Posterior cingulate gyrus (tissue), 11 donors: ENCODE measurements around the gene CADM1.

ENCODE experiments used
- DNase-seq, 10 donors: peaks; one replicate each; pipeline versions ENCODE4 v3.0.0 to v3.0.0-alpha.2; 2020 to 2021; ENCODE audit warnings: mixed read lengths in 3 of 10
- intact Hi-C: fragments of 100-400 bp; cut with DNase I; formaldehyde crosslinking; loops from one replicate; pipeline ENCODE4 v1.15.1; 2023

Gene CADM1

GRCh38 chr11:115144914-115145313 lies 359.3 kb downstream of the CADM1 start:
- intact Hi-C loops = no loop called here
- no peak for DNase-seq

- DNase-seq = no peak
- intact Hi-C loops = no loop called here
These were observed 360.2 kb downstream of the CADM1 start for GRCh38 chr11:115144014-115144413.

GRCh38 chr11:115141231-115142114 lies 362.7 kb downstream of the CADM1 start:
- intact Hi-C loops = no loop called here

GRCh38 chr11:115135936-115136335 lies 368.3 kb downstream of the CADM1 start:
- DNase-seq = no peak

More at GRCh38 chr11:115141231-115142114, 362.7 kb downstream of the CADM1 start:
- DNase-seq = peak in 1 of 10 donors; percentile 33

GRCh38 chr11:115134926-115135325 lies 369.3 kb downstream of the CADM1 start:
- intact Hi-C loops = no loop called here

More at GRCh38 chr11:115135936-115136335, 368.3 kb downstream of the CADM1 start:
- intact Hi-C loops = no loop called here

GRCh38 chr11:115133475-115134209 lies 370.6 kb downstream of the CADM1 start:
- intact Hi-C loops = no loop called here
- no peak for DNase-seq

More at GRCh38 chr11:115134926-115135325, 369.3 kb downstream of the CADM1 start:
- no peak for DNase-seq

GRCh38 chr11:115132436-115133228 lies 371.6 kb downstream of the CADM1 start:
- intact Hi-C loops = no loop called here
- DNase-seq = no peak

DNA sequence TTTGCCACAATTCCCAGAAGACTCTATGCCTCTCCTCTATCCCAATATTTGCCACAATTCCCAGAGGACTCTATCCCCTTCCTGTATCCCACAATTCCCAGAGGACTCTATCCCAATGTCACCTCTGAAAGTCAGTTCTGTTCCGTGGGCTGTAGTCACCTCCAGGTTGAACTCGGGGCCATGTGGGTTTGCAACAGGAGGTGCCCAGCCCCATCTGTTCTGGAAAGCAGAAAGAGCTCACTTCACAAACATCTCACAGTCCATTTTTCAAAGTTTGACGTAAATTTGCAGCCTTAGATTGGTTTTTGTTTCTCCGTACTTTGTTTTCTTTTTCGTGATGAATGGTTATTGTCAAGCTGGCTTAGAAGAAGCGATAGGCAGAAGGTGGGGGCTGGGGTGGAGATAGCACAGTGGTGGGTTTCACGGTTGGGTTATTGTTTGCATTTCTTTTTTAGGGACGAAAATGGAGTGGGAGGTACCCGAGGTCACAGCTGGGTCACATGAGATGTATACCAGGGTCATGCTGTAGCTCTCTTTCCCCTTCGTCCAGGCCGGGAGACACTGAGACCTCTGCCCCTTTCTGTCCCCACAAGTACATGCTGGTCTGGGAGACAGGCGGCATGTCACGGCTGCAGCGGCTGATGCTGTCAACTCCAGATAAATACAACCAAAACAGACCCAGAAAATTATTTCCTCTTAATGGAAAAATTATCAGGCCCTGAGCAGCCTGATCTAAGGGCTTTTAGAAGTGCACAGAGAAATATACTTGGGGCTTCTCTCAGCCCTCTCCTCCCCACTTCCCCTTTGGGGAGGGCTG lies 374.5 kb downstream of the CADM1 start:
- intact Hi-C loops = no loop called here
- DNase-seq = no peak

GRCh38 chr11:115128226-115128625 lies 376.0 kb downstream of the CADM1 start:
- intact Hi-C loops = no loop called here
- DNase-seq = peak in 1 of 10 donors; percentile 52

GRCh38 chr11:115127790-115128189 lies 376.4 kb downstream of the CADM1 start:
- no peak for DNase-seq
- intact Hi-C loops = no loop called here

- intact Hi-C loops = no loop called here
- no peak for DNase-seq
These were observed 377.6 kb downstream of the CADM1 start for GRCh38 chr11:115126515-115127208.

DNA sequence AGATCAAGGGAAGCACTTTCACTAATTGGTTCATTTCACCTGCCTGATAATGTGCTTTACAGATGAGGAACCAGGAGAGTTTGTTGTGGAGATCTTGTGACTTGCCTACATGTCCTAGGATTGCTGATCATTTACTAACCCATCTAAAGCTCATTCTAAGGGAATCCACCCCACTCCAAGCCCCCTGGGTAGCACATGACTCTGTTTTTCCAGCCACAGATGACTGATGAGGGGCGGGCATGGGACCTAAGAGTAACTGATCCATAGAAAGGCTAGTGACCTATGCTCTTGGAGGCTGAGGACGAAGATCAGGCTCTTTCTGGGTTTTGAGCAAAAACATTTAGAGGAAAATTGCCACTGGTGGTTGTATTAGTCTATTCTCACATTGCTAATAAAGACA lies 378.1 kb downstream of the CADM1 start:
- intact Hi-C loops = no loop called here
- DNase-seq = no peak

DNA sequence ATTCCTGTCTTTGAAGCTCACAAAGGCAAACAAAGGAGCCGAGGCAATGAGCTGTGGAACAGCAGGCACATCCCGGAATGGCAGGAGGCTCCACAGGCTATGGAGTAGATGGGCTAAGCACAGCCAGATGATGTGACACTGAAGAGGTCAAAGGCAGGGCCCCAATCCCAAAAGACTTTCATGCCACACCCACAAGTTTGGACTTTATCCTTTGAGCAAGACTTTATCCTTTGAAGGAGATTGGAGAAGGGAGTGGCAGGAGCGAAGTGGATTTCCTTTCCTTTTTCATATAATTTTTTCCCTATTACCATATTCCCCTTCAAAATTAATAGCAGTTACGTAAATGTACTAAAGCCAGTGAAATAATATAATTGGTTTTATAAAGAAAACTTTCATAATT lies 379.4 kb downstream of the CADM1 start:
- intact Hi-C loops = no loop called here
- no peak for DNase-seq

- no peak for DNase-seq
- intact Hi-C loops = no loop called here
These were observed 380.6 kb downstream of the CADM1 start for GRCh38 chr11:115123641-115124040.

DNA sequence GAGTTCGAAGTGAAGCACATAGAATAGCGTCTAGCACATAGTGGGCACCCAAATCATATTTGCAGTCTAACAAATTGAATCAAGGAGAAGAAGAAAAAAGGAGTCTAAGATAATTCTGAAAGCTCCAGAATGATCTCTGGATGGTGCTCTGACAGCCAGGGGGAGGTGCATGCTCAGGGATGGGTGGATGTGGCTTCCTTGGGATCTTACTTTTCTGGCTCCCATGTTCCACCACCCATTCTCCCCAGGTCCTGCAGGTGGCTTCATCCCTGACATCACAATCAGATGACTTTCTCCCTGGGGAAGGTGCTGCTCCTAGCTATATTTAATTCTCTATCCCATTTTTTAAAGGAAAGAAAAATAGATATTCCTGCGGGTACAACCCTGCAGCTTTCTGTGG lies 381.9 kb downstream of the CADM1 start:
- DNase-seq = no peak
- intact Hi-C loops = no loop called here
